CD14-positive monocyte (primary cell): ENCODE measurements around the gene SYTL2. TPM values are rescaled to one million over a fixed set of nuclear protein-coding genes. Genes with fewer than 3 reads are reported as not detected.

Source experiments
- DNase-seq, 3 donors: peaks; one replicate each; pipeline ENCODE4 v3.0.0-alpha.2; 2011 to 2022
- H2AFZ ChIP-seq: 2 replicates; pipeline ENCODE4 v1.6.0; 2012; ENCODE audit warnings: mild to moderate bottlenecking, low read depth, low read length, inconsistent platforms; ENCODE audit not compliant: insufficient read depth, poor library complexity, severe bottlenecking
- H3K27ac ChIP-seq, 2 donors: 1 replicate in 1 of 2; 2 replicates in 1 of 2; pipeline ENCODE4 v1.5.1; 2012 to 2013; ENCODE audit warnings: low read length in 2 of 2, control low read depth in 1 of 2, inconsistent platforms in 1 of 2, low read depth in 1 of 2, mild to moderate bottlenecking in 1 of 2
- H3K27me3 ChIP-seq, 2 donors: one replicate each; pipeline versions ENCODE4 v1.6.0 to v1.6.1; 2011 to 2013; ENCODE audit warnings: low read length in 2 of 2; ENCODE audit not compliant: control insufficient read depth in 2 of 2, insufficient read depth in 2 of 2
- H3K36me3 ChIP-seq, 2 donors: replicated peaks in 1 of 2; 1 replicate in 1 of 2; 2 replicates in 1 of 2; pipeline versions ENCODE4 v1.5.1 to v1.6.1; 2012 to 2013; ENCODE audit warnings: low read length in 2 of 2, control low read depth in 1 of 2, inconsistent platforms in 1 of 2, mild to moderate bottlenecking in 1 of 2; ENCODE audit not compliant: insufficient read depth in 2 of 2, control insufficient read depth in 1 of 2
- H3K4me1 ChIP-seq, 2 donors: 1 replicate in 1 of 2; 2 replicates in 1 of 2; pipeline versions ENCODE4 v1.5.1 to v1.6.1; 2012 to 2013; ENCODE audit warnings: low read length in 2 of 2, control low read depth in 1 of 2, inconsistent platforms in 1 of 2, mild to moderate bottlenecking in 1 of 2, moderate library complexity in 1 of 2; ENCODE audit not compliant: insufficient read depth in 2 of 2, control insufficient read depth in 1 of 2
- H3K4me2 ChIP-seq: replicated peaks from 2 replicates; pipeline ENCODE3; 2012; ENCODE audit warnings: low read length, moderate library complexity, mild to moderate bottlenecking; ENCODE audit not compliant: poor library complexity, severe bottlenecking; ENCODE audit errors: extremely low read depth
- H3K4me3 ChIP-seq, 3 experiments: fragments of 200-600 bp in 1 of 3; sonication (generic) in 1 of 3; replicated peaks in 1 of 3; 1 replicate in 2 of 3; 2 replicates in 1 of 3; pipeline ENCODE4 v1.5.1; 2011 to 2013; ENCODE audit warnings: low read length in 3 of 3, mild to moderate bottlenecking in 3 of 3, control low read depth in 2 of 3, low read depth in 2 of 3, inconsistent platforms in 1 of 3, moderate library complexity in 1 of 3
- H3K79me2 ChIP-seq: 2 replicates; pipeline ENCODE4 v1.6.0; 2012; ENCODE audit warnings: mild to moderate bottlenecking, control low read depth, inconsistent platforms, low read length, moderate library complexity; ENCODE audit not compliant: insufficient read depth
- H3K9ac ChIP-seq: 2 replicates; pipeline ENCODE4 v1.6.0; 2017; ENCODE audit warnings: low read length, mild to moderate bottlenecking; ENCODE audit not compliant: insufficient read depth, poor library complexity, severe bottlenecking
- H3K9me3 ChIP-seq, 2 donors: replicated peaks in 1 of 2; 1 replicate in 1 of 2; 2 replicates in 1 of 2; pipeline versions ENCODE4 v1.5.1 to v1.6.1; 2012 to 2013; ENCODE audit warnings: low read length in 2 of 2, control low read depth in 1 of 2; ENCODE audit not compliant: control insufficient read depth in 1 of 2, insufficient read depth in 1 of 2
- H4K20me1 ChIP-seq: 2 replicates; pipeline ENCODE4 v1.6.0; 2012; ENCODE audit warnings: mild to moderate bottlenecking, low read length, control low read depth, moderate library complexity; ENCODE audit not compliant: insufficient read depth
- H3K27ac Mint-ChIP-seq, 7 donors: one replicate each; pipeline ENCODE4 v1.8.0; 2020; ENCODE audit warnings: mild to moderate bottlenecking in 7 of 7, mixed read lengths in 7 of 7, moderate library complexity in 6 of 7, inconsistent platforms in 2 of 7
- H3K27me3 Mint-ChIP-seq, 3 donors: one replicate each; pipeline ENCODE4 v1.8.0; 2021 to 2022; ENCODE audit warnings: low read depth in 3 of 3, mild to moderate bottlenecking in 3 of 3, mixed read lengths in 3 of 3, moderate library complexity in 3 of 3, inconsistent platforms in 1 of 3
- H3K36me3 Mint-ChIP-seq, 2 donors: one replicate each; pipeline ENCODE4 v1.8.0; 2020; ENCODE audit warnings: mixed read lengths in 2 of 2, inconsistent platforms in 1 of 2, mild to moderate bottlenecking in 1 of 2
- H3K4me1 Mint-ChIP-seq: one replicate; pipeline ENCODE4 v1.8.0; 2020; ENCODE audit warnings: mild to moderate bottlenecking, mixed read lengths
- H3K4me3 Mint-ChIP-seq, 2 donors: one replicate each; pipeline ENCODE4 v1.8.0; 2020; ENCODE audit warnings: mild to moderate bottlenecking in 2 of 2, mixed read lengths in 2 of 2, moderate library complexity in 1 of 2
- H3K9me3 Mint-ChIP-seq, 7 donors: one replicate each; pipeline ENCODE4 v1.8.0; 2020 to 2022; ENCODE audit warnings: mixed read lengths in 7 of 7, mild to moderate bottlenecking in 6 of 7, moderate library complexity in 6 of 7, inconsistent platforms in 2 of 7
- CTCF ChIP-seq: fragments of 200-600 bp; IDR thresholded peaks from one replicate; pipeline ENCODE4 v1.8.0; 2022; ENCODE audit warnings: antibody characterized with exemption, mild to moderate bottlenecking
- WGBS: methylation state at CpG from one replicate; pipeline ENCODE4 v1.1.5; 2013; ENCODE audit warnings: missing lambda C conversion rate; ENCODE audit not compliant: insufficient coverage; 5-methylcytosine and 5-hydroxymethylcytosine counted together
- intact Hi-C, 2 donors: fragments of 100-400 bp; cut with micrococcal nuclease; formaldehyde crosslinking; loops; one replicate each; pipeline versions ENCODE4 v1.15.0 to v1.15.1; 2023
- polyA plus RNA-seq, 3 donors: library from polyadenylated mRNA; depleted of rRNA in 1 of 3; unstranded in 2 of 3; stranded (reverse) in 1 of 3; fragments of 300-500 nt in 2 of 3; fragments of >200 nt in 1 of 3; fragmentation: Illumina TruSeq in 2 of 3; gene quantifications; 1 replicate in 2 of 3; 2 replicates in 1 of 3; pipeline ENCODE4 v1.2.3, GENCODE V29; 2012 to 2021

SYTL2 gene
- polyA plus RNA-seq, 3 donors: 0.30 to 0.48 (median 0.34) TPM

GRCh38 chr11:85848006-85848405 lies 37.1 kb upstream of the SYTL2 start:
- TF ChIP-seq CTCF: no peak
- peaks cover 2% of the 10 kb centered on the region for H3K4me1 Mint-ChIP-seq
- Histone ChIP-seq H3K79me2 (no peaks in the 10 kb centered on the region), H3K4me1 (no peaks in the 10 kb centered on the region), H3K9ac (no peak overlapping the region), H3K27me3 (no peaks in the 10 kb centered on the region), H2AFZ (no peak overlapping the region), H3K36me3 (no peaks in the 10 kb centered on the region), H3K4me3 (no peak overlapping the region), H4K20me1 (no peaks in the 10 kb centered on the region), H3K9me3 (peaks cover 0 to 3% of the 10 kb centered on the region in 2 donors), H3K4me2 (no peak overlapping the region), H3K27ac (no peak overlapping the region)
- no peak for DNase-seq
- no peak overlapping the region for H3K27ac Mint-ChIP-seq
- H3K36me3 Mint-ChIP-seq: peaks cover 2 to 3% of the 10 kb centered on the region in 2 donors
- 100% methylated on average over 1 of the region's 3 CpGs for WGBS
- peaks cover 2 to 16% (median 4%) of the 10 kb centered on the region in 7 donors for H3K9me3 Mint-ChIP-seq
- no peak overlapping the region for H3K4me3 Mint-ChIP-seq
- peaks cover 0 to 4% (median 3%) of the 10 kb centered on the region in 3 donors for H3K27me3 Mint-ChIP-seq
- intact Hi-C loops: no loop called here

GRCh38 chr11:85847436-85847835 lies 36.5 kb upstream of the SYTL2 start:
- Histone ChIP-seq H3K79me2 (no peaks in the 10 kb centered on the region), H3K27me3 (no peaks in the 10 kb centered on the region), H3K4me2 (no peak overlapping the region), H3K9ac (no peak overlapping the region), H2AFZ (no peak overlapping the region), H3K4me1 (no peaks in the 10 kb centered on the region), H3K9me3 (peaks cover 0 to 3% of the 10 kb centered on the region in 2 donors), H3K36me3 (no peaks in the 10 kb centered on the region), H3K27ac (no peak overlapping the region), H4K20me1 (no peaks in the 10 kb centered on the region), H3K4me3 (no peak overlapping the region)
- TF ChIP-seq CTCF: no peak
- peaks cover 2 to 3% of the 10 kb centered on the region in 2 donors for H3K36me3 Mint-ChIP-seq
- H3K4me3 Mint-ChIP-seq: no peak overlapping the region
- intact Hi-C loops: no loop called here
- no peak overlapping the region for H3K27ac Mint-ChIP-seq
- peaks cover 2 to 15% (median 4%) of the 10 kb centered on the region in 7 donors for H3K9me3 Mint-ChIP-seq
- H3K27me3 Mint-ChIP-seq: peaks cover 0 to 4% (median under 1%) of the 10 kb centered on the region in 3 donors
- no peak for DNase-seq
- peaks cover 2% of the 10 kb centered on the region for H3K4me1 Mint-ChIP-seq
